NCI-H446 treated with DMSO at 0.1 percent for 48 hours (cell line): ENCODE results near the gene CD151.

ENCODE experiments used
- DNase-seq: peaks from one replicate; lab custom pipeline; 2025; lab: John Stamatoyannopoulos, UW

Gene CD151

GRCh38 chr11:858053-858761 is 25.5 kb downstream of the CD151 start:
- no peak for DNase-seq

GRCh38 chr11:858762-859339 is 26.1 kb downstream of the CD151 start:
- DNase-seq, result no peak

- DNase-seq, result peak; percentile 25
Measured at GRCh38 chr11:859394-860131, 26.8 kb downstream of the CD151 start.

DNA sequence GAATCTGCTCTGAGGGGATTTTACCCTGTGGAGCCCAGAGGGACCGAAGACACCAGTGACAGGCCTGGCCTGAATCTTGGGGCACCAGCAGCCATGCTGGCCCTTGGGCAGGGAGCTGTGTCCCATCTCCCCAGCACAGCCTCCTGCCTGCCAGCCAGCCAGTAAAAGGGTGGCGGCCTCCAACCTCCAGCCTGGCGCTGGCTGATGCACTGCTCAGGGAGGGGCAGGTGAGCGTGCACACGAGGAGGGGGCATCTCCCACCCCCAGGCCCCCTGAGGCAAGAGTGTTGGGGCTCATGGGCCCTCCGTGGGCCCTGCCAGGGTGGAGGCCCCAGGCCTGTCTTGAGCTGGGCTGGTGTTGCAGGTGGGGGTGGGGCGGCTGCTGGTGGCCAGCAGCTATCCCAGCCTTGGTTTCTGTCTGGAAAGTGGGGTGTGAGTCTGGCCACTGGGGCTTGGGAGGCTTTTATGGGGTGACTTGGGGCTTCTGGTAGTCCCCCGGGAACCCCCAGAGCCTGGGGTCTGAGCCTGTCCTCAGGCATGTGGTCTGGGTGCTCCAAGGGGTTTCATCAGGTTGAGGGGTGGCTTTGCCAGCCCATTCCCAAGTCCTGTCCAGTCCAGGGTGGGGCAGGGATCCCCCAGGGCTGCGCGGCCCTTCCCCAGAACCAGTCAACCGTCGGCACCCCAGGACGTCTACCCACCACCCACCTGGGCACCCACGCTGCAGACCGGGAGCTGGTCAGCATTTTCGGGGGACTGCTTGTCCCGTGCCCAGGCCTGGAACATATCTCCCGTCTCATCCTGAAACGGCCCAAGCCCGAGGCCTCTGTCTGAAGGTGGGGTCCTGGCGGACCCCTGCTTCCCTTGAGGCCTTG is 27.7 kb downstream of the CD151 start:
- no peak for DNase-seq

- no peak for DNase-seq
Measured at GRCh38 chr11:861105-861479, 28.3 kb downstream of the CD151 start.

DNA sequence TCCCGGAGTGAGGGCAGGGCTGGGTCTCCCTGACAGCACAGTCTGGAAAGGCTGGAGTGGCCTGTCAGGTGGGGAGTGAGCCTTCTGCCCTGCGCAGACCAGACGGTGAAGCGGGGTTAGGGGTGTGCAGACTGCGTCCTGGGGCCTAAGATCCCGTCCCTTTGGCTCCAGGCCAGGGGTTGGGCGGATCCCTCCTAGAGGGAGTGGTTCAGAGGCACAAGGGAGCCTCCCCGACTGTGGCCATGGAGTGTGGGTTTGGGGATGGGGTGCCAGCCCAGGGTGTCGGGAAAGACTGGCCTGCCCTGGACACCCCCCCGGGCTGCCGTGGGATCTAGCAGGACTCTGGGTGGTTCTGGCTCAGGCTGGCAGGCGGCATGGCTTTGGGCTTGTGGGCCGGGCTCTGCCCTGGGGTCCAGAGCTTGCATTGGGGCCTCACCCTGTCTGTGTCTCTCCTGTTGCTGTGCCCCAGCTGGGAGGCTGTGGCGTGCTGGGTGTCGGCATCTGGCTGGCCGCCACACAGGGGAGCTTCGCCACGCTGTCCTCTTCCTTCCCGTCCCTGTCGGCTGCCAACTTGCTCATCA is 29.4 kb downstream of the CD151 start:
- no peak for DNase-seq

GRCh38 chr11:862696-863022 is 29.9 kb downstream of the CD151 start:
- DNase-seq, result no peak

GRCh38 chr11:863023-863909 is 30.5 kb downstream of the CD151 start:
- DNase-seq, result no peak

DNA sequence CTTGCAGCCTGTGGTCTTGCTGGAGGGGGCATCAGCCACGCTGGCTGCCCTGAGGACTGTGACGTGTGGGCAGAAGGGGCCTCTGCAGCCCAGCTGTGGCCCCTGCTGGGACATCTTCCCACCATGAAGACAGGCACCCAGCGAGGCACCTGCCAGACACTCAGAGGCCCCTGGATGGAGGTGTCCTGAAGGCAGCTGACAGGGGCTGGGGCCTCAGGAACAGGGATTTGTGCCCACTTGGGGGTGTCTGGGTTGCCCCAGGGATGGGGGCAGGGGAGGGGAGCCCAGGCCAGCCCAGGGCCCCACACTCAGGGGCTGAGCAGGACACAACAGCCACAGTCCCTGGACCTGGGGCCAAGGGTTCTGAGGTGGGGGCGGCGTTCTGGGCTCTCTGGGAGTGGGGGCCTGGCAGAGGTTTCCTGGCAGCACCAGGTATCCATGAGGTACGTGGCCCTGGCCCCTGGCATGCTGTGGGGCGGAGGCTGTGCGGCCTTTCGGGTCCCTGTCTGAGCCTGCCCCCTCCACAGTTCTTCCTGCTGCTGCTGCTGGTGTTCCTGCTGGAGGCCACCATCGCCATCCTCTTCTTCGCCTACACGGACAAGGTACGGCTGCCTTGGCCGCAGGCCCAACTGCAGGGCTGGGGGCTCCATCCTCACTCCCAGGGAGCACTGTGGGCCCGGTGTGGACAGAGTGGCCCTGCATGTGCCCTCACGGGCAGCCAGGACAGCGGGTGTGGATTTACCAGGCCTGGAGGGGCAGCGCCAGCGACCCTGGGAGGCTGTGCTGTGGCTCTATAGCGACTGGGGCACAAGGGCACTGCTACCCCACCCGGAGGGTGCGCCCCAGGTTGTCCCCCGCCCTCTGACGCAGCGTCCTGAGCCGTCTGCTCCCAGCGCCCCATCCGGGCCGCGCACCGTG is 31.4 kb downstream of the CD151 start:
- no peak for DNase-seq

- DNase-seq, result no peak
Measured at GRCh38 chr11:864898-865297, 32.1 kb downstream of the CD151 start.

- DNase-seq, result no peak
Measured at GRCh38 chr11:865462-866430, 33.0 kb downstream of the CD151 start.

GRCh38 chr11:866481-866880 is 33.7 kb downstream of the CD151 start:
- no peak for DNase-seq

- DNase-seq, result no peak
Measured at GRCh38 chr11:867856-868358, 35.2 kb downstream of the CD151 start.

DNA sequence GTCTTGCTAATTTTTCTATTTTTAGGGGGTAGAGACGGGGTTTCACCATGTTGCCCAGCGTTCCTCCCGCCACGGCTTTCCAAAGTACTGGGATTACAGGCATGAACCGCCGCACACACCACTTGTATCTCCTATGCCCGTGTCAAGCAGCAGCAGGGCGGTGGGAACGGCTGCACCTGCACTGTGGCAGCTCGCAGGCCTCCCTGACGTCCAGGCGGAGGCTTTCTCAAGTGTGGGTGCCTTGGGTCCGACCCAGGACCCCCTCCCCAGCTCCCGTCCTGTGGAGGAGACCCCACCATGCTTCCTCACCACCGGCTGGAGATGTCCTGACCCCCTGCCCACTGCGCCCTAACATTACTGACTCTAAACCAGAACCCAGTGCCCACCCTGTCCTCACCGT is 35.6 kb downstream of the CD151 start:
- DNase-seq, result no peak

DNA sequence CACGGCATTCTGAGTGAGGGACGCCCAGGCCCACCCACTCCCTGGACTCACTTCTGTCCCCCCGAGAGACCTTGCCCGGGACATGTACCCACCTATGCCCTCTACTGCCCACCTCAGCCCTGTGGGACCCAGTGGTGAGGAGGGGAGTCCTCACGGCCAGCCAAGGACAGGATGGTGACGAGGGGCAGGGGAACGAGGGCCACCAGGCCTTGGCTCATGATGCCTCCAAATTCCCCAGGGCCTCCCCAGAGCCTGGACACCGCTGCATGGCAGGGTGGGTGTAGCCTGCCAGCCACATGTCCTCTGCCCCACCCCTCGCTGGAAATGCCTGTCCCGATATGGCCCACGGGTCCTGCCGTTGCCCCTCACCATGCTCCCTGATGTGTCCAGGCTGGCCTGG is 36.0 kb downstream of the CD151 start:
- no peak for DNase-seq

GRCh38 chr11:869399-870126 is 36.8 kb downstream of the CD151 start:
- DNase-seq, result no peak

GRCh38 chr11:870127-870413 is 37.3 kb downstream of the CD151 start:
- DNase-seq, result no peak

DNA sequence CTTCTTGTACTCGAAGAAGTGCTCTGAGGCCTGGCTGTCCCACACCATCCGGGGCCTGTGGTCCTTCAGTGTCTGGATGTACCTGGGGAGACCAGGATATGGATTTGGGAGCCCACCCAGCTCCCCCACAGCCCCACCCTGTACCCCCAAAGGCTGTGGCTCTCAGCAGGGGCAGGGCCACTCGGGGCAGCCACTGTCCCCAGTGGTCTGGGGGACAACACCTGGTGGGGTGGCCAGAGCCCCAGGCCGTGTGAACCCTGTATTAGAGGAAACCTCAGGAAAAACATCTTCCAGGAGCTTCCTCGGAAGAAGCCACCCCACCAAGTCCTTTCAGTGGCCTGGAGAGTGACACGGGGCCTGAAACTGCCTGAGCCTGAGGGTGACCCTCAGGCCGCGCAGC is 37.7 kb downstream of the CD151 start:
- DNase-seq, result no peak
